HG03378 (cell line): ENCODE results near the gene PLEKHG5.
A peak's percentile ranks its signal among the peaks of the same experiment; 100 is the strongest.
"Not testable (repeated sequence)": the region's sequence is repeated elsewhere in the genome, so short reads cannot be mapped to it uniquely, and the experiment has no call there.

Source experiments
- ATAC-seq: cut with Tn5 transposase; IDR thresholded peaks from one replicate; pipeline ENCODE4 v1.9.1; 2021; ENCODE audit warnings: mild to moderate bottlenecking, moderate library complexity; ENCODE audit not compliant: unreplicated experiment

The PLEKHG5 gene

DNA sequence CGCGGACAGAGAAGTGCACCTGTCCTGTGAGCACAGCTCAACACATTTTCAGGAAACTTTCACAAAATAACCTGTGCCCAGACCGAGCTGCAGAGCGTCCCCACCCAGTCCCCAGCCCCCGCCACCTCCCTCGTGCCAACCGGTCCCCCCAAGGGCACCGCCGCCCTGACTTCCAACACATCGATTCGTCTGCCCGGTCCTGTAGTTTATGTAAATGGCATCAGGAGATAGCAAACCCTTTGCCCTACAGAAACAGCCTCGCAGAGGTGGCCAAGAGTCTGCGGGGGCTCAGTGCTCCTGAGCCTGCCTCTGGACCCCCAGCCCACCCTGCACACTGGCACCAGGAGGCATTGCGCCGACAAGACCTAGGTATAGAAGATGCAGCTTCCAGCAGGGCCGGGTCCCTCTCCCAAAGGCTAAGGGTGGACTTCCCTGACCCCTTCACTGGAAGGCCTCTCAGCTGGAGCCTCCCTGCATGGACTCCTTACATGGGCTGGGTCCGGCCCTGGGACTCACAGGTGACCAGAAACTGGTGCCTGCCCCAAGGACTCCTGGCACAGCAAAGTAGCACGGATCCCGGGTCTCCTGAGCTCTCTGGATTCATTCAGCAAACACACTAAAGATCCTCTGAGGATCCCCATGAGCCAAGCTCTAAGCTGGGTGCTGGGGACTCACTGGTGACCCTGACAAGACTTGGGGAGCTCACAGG is 6.6 kb upstream of the PLEKHG5 start:
- no peak for ATAC-seq

DNA sequence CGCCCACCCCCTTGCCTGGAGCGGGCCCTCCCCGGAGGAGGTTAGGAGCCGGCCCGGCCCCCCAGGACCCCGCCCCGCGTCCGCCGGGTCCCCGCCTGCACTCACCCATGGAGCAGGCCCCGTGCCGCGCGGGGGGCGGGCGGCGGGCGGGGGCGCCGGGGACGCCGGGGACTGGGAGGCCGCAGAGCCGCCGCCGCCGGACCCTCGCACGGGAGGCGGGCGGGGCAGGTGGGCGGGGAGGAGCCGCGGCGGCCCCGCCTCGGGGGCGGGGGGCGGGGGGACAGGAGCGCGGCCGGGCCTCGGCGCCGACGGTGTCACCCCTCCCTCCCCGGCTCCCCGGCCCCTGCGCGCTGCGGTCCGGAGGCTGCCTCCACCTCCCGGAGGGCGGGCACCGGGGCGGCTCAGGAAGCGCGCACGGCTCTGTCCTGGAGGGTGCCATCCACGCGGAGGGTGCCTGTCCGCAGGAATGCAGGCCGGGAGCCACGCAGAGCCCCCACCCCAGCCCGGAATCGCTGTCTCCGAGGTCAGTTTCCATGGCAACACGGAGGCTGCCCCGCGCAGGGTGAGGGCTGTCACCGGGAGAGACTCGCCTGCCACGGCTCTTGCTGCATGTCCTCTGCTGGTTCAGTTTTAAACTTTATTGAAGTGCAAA is 5.9 kb upstream of the PLEKHG5 start:
- ATAC-seq: no peak

DNA sequence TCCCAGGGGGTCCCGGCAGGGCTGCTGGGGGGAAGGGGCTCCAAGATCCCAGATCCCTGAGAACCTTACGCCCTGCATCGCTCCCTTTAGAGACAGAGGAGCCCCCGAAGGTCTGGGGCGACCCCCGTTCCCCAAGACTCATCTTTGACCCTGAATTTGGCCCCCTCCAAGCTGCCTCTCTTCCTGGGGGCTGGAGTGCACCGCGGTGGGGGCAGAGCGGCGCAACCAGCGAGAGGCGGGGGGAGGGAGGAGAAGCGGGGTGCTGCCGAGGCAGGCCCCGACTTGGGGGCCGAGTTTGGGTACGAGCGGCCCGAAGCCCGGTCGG is 5.4 kb upstream of the PLEKHG5 start:
- no peak for ATAC-seq

DNA sequence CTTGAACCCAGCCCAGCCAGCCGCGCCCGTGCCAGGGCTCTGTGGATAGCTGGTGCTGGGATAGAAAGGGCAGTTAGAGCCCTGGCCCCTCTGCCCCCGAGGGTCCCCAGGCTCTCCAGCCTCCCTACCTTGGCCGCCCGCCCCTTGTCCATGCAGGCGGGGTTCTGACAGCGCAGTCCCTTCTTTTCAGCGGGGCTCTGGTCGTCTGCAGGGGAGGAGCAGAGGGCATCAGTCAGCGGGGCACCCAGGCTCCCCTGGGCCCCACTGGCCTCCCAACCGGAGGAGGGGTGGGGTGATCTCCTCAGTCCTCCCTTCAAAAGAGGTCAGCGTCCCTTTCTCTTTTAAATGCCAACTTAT is 4.9 kb upstream of the PLEKHG5 start:
- no peak for ATAC-seq

DNA sequence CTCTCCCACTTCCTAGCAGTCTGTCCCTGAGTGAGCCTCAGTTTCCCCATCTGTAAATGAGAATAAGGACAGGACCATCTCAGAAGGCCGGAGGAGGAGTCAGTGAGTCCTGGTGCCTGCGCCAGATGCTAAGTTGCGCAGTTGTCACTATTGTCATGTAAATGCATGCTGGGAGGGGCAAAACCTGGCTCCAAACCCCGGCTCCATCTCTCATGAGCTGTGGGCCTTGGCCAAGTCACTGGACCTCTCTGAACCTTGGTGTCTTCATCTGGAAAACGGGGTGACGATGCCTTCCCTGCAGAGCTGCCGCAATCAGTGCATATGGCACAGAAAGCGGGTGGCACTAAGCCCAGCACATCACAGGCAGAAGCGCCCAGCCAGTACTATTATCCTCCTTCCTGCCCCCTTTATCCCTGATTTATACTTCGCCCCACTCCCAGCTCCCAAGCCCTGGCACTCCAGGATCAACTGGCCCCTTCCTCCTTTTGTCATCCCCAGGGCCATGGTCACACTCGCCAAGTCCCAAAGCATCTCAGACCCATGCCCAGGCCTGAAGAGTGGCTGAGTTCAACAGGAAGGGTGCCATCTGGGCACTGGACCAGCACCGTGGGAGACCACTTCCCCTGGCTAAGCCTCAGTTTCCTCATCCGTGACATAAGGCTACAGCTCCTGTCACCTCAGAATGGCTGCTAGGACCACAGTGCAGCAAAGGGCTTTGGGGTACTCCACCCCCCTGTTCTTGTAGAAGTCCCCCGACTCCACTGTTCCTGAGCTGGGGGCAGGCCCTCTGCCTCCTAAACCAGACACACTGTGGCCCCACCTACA is 4.3 kb upstream of the PLEKHG5 start:
- ATAC-seq: no peak

DNA sequence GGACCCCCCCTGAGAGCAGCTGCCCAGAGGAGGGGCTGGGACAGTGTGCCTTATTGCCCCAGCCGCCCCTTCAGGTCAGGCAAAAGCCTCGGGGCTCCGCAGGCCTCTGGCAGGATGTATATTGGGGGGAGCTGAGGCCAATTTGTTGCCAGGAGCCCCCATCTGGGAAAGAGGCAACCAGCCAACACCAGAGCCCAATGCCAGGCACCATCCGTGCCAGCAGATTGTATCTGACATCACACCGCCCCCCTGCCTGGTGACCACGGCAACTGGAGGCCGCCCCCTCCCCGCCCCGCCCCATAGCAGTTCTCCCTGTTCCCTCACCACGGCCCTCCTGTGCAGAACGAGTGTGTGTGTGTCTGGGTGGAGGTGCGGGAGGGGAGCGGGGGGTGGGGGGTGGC is 3.6 kb upstream of the PLEKHG5 start:
- ATAC-seq: no peak

DNA sequence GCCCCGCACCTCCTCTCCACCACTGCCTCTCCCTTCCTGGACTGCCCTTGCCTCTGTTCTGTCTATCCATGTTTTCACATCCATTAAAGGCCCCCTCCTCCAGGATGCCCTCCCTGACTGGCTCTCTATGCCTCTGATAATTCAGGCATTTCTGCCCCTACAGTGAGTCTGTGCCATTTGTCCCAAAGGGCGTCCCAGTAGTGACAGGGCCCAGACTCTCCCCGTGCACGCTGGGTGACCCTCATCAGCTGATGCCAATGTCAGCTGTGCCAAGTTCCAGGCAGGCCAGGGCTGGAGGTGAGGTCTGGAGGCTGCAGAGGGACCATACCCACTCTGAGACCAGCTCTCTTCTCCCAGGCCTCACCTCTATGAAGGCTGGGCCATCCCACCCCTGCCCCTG is 3.2 kb upstream of the PLEKHG5 start:
- no peak for ATAC-seq

DNA sequence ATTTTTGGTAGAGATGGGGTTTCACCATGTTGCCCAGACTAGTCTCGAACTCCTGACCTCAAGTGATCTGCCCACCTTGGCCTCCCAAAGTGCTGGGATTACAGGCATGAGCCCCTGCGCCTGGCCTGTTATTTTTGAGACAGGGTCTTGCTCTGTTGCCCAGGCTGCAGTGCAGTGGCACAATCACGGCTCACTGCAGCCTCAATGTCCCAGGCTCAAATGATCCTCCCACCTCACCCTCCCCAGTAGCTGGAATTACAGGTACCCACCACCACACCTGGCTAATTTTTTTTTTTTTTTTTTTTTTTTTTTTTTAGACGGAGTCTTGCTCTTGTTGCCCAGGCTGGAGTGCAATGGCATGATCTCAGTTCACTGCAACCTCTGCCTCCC is 2.4 kb upstream of the PLEKHG5 start:
- not testable (repeated sequence) for ATAC-seq

DNA sequence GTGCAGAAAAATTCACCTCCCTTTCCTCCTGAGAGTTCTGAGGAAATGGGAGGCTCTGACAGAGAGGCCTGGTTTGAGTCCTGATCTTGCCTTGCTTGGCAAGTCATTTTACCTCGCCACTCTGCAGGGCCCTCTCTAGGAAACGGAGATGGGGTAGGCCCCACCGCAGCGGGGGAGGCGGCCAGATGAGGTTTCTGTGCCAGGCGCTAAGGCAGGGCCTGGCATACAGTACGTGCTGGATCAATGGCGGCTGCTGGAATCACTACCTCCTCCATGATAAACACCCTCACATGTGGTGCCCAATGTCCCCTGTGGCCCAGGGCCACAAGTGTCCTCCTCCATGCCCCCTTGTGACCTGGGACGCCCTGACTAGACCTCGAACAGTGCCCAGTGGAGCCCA is 499 bp upstream of the PLEKHG5 start:
- ATAC-seq: no peak

DNA sequence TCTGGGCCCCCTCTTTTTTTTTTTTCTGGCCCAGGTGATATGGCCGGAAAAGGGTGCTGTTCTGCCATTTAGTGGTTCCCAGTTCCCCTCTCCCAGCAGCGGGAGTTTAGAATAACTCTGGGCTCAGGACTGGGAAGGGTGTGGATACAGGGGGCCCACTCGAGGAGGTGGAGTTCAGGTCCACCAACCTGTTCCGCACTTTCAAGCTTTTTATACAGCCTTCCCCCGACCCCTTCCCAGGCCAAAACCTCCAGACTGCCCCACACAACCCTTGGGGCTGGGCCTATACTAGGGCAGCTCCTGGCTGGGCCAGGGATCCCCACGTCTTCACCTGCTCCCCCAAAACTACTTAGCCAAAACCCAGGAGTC is 402 bp downstream of the PLEKHG5 start:
- no peak for ATAC-seq

DNA sequence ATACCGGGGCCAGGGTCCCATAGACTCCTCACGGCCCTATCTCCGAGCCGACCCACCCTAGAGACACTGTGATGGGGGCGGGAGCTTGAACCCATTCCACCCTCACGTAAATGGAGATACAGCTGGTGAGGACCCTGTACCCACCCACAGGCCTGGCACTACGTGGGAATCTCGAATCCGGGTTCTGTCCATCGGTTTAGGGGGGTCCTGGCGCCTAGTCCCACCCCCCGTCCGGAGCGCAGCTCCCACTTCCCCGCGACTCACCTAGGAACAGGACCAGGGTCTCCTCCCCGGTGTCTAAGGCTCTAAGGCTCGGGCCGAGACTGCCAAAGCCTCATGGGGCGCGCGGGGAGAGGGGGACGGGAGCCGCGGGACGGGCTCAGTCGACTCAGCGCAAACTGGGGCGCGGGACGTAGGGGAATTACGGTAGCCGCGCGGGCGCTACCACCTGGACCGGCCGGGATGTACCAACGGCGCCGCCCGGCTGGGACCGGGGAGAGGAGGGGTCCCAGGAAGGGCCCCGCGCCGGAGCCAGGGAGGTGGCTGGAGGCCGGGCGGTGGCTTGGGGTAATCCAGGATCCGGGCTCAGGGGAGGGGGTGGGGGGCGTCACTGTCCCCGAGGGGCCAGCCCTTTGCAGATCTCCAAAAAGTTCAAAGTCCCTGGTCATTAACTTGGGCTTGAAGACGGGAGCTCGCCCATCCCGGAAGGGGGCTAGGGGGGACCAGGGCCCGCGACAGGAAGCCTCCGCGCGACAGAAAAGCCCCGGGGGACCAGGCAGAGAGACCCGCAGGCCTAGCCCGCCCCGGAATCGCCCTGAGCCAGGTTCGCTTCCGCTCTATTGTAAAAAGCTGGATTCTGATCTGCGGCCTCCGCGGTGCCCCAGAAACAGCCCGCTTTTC is 1.0 kb downstream of the PLEKHG5 start:
- no peak for ATAC-seq

DNA sequence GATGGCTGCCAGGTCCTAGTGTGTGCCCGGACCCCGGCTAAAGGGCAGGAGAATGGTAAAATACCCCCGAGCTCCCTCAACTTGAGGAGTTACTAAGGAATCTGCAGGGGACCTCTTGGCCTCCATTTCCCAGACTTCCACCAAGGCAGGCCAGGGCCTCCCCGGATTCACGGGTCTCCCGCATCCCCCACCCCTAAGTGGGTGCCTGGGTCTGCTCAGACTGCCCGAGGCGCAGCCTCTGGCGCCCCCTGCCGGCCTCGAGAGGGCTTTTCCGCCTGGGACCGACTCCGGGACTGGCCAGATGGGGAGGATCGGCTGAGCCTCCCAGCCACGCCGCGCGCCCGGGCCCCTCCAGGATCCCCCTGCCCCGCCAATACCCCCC is 1.7 kb downstream of the PLEKHG5 start:
- ATAC-seq: peak; percentile 52

DNA sequence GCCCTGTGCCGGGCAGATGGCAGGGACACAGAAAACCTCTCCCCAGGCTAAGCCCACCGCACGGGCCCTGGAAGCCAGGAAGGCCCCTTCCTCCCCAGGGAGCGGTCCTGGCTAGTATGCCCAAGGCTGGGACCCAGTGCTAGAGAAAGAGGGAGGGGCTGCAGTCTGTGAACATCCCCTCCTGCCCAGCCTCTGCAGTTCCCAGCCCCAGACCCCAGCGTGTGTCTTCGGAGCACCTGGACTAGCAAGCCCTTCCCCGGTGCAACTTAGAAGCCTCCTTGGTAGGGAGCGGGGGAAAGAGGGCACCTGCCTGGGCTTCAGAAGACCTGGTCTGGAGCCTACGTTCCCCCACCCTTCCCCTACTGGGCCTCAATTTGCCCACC is 2.1 kb downstream of the PLEKHG5 start:
- ATAC-seq: no peak

DNA sequence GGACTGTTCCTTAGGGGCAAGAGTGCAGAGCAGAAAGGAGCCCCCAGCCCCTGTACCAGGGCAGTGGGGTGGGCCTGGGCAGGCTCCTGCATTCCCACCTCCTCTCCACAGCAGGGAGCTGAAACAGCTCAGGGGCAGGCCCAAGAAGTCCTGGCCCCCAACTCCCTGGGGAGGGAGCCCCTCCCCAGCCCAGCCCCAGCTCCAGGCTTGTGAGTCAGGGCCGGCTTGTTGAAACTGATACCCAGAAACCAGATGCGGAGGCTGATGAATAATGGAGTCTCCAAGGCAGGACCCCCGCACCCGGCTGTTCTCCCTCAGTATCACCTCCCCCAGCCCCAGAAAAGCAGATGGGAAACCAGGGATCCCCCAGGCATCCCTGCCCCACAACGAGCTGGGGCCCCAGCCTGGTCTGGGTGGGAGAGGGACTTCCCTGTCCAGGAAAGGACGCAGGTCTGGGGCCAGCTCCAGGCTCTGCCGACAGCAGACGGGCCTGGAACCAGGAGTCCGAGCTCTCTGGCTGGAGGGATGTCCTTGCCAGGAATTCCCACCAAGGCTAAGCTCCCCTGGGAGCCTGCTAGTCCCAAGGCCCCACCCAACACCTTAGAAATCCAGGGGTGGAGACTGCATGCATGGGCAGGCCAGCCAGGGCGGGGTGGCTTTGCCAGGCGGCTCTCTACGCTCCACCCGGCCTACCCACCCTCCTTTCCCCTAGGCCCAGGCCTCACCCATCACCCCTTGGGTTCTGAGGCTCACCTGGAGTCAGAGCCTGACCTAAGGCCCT is 2.7 kb downstream of the PLEKHG5 start:
- no peak for ATAC-seq

DNA sequence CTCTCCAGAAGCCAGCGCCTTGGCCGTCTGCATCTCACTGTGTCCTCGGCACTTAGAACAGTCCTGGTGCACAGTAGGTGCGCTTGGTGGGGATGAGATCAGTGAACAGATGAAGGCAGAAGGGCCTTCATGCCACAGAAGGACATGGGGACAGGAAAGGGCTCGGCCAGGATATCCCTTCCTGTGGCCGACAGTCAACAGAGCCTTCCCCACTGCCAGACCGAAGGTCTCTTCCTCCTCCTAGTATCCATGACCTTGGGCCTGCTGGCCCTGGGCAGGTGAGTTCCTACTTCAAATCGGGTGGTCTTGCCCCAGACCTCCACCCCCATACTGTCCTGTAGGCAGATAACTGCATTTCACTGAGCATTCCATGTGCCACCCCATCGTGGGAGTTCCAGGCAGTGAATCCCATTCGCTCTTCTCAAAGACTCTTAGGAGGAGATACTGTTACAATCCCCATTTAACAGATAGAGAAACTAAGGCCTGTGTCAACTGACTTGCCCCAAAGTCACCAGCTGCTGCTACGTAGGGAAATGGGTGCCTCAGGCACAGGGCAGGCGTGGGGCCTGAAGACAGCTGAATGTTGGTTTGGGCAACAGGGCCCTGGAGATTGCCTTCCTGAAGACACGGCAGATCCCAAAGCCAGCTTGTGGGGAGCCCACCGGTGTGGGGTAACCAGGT is 3.5 kb downstream of the PLEKHG5 start:
- no peak for ATAC-seq

DNA sequence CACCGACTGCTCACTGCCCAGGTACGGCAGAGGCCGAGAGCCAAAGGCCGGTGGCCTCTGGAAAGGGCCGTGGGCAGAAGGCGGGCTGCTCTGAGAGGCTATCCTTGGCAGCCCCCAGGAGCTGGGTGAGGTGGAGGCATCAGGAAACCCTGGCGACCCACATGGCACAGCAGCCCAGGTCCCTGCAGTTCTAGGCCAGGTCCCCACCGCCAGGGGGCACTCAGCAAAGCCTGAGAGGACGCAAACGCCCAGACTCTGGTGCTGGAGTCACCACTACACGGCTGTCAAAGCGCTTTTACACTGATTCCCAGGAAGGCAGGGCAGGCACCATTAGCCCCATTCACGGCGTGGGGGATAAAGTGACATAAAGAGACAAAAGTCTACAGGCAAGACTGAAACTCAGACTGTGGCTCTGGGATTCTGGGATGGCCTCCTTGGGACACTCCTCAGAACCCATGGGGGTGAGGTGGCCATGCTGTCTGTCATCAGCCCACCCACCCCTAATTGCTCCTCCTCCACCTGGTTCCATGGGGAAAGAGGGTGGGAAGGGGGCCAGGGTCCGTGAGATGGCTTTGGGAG is 4.9 kb downstream of the PLEKHG5 start:
- ATAC-seq: no peak

DNA sequence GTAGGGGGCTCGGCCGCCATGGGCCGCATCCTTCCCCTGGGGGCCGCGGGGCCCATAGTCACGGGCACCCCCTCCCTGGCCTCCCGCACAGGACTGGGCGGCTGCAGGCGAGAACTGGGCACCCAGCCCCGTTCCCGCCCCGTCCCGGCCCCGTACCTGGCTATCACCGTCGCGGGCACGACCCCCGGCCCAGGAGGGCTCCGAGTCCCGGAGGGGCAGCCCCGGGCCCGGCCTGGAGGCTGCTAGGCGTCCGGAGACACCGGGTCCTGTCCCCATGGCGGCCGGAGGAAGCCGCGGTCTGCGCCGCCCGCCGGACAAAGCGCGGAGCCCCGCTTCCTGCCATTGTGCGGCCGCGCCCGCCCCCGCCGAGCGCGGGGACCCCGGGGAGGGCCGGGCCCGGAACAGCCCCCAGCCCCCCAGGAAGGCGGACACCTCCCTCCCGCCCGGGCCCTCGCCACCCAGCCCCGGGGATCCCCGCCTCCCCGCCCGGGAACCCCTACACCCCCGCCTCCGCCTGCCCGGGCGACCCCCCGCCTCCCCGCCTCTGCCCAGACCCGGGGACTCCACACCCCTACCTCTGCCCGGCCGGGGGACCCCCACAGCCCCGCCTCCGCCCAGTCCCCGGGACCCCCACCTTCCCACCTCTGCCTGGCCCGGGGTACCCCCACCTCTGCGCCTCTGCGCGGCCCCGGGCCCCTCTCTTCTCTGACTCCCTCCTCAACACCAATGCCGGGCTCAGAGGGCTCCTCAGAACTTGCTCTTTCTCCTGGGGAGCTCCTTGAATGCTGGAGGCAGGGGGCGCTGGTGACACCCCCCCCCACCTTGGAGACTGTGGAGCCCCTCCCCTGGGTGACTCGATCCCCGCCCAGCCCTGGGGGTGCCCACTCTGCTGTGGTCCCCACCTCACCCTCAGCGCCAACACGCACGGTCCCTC is 6.0 kb downstream of the PLEKHG5 start:
- ATAC-seq: no peak

DNA sequence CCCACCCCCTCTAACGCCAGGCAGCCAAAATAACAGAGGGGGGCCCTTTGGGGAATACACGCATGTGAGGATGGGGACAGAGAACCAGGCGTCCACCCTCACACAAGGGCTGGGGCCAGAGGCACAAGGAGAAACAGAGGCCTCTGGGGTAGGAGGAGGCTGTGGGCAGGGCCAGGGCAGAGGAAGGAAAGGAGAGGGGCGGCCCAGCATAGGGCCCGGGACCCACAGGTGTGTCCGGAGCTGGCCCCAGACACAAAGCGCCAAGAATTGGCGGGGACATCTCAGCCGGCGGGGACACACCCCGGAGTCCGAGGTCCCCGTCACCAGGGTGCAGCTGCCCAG is 6.7 kb downstream of the PLEKHG5 start:
- no peak for ATAC-seq

DNA sequence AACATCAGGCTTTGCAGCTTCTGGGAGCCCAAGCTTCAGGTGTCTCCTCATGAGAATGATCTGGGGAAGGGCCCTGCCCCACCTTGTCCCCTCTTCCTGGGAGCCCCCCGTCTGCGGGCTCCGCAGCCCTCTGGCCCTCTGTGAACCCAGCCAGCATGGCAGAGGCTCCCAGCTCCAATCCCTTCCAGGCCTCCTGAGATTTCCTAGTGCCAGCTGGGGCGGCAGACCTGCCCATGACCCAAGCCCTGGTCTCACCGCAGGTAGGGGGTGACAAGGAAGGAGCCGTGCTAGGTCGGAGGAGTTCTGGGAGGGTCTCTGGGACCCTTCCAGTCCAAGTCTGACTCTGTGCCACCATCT is 7.7 kb downstream of the PLEKHG5 start:
- no peak for ATAC-seq
